ENCODE results near the gene NOS1AP.

Gene NOS1AP

GRCh38 chr1:162191396-162192305 is 122.2 kb downstream of the NOS1AP start:
- Mint-ChIP-seq H3K4me3 (no peak overlapping the region), H3K36me3 (ENCODE audit: low read depth) (no peaks in the 10 kb centered on the region), H3K4me1 (peaks cover 30% of the 10 kb centered on the region), H3K27me3 (ENCODE audit: low read depth) (no peaks in the 10 kb centered on the region), H3K9me3 (no peaks in the 10 kb centered on the region), H3K27ac (no peak overlapping the region)
- TF ChIP-seq CTCF (IDR thresholded peaks at IDR 0.05; ENCODE audit: unreplicated experiment in 3 of 3), result no peak

GRCh38 chr1:162192306-162192678 is 122.8 kb downstream of the NOS1AP start:
- Mint-ChIP-seq H3K9me3 (no peaks in the 10 kb centered on the region), H3K36me3 (ENCODE audit: low read depth) (no peaks in the 10 kb centered on the region), H3K27me3 (ENCODE audit: low read depth) (no peaks in the 10 kb centered on the region), H3K27ac (no peak overlapping the region), H3K4me3 (no peak overlapping the region), H3K4me1 (peaks cover 35% of the 10 kb centered on the region)
- TF ChIP-seq CTCF (IDR thresholded peaks at IDR 0.05; ENCODE audit: unreplicated experiment in 3 of 3), result no peak

GRCh38 chr1:162192763-162193162 is 123.3 kb downstream of the NOS1AP start:
- Mint-ChIP-seq H3K9me3 (no peaks in the 10 kb centered on the region), H3K27me3 (ENCODE audit: low read depth) (no peaks in the 10 kb centered on the region), H3K4me3 (no peak overlapping the region), H3K27ac (no peak overlapping the region), H3K4me1 (peaks cover 38% of the 10 kb centered on the region), H3K36me3 (ENCODE audit: low read depth) (no peaks in the 10 kb centered on the region)
- no peak for TF ChIP-seq CTCF (IDR thresholded peaks at IDR 0.05; ENCODE audit: unreplicated experiment in 3 of 3)

GRCh38 chr1:162193221-162193620 is 123.7 kb downstream of the NOS1AP start:
- Mint-ChIP-seq H3K4me1 (peaks cover 37% of the 10 kb centered on the region), H3K4me3 (no peak overlapping the region), H3K9me3 (no peaks in the 10 kb centered on the region), H3K27ac (no peak overlapping the region), H3K27me3 (ENCODE audit: low read depth) (no peaks in the 10 kb centered on the region), H3K36me3 (ENCODE audit: low read depth) (no peaks in the 10 kb centered on the region)
- TF ChIP-seq CTCF (IDR thresholded peaks at IDR 0.05; ENCODE audit: unreplicated experiment in 3 of 3), result no peak

GRCh38 chr1:162193815-162194214 is 124.3 kb downstream of the NOS1AP start:
- Mint-ChIP-seq H3K9me3 (no peaks in the 10 kb centered on the region), H3K36me3 (ENCODE audit: low read depth) (no peaks in the 10 kb centered on the region), H3K4me1 (peaks cover 33% of the 10 kb centered on the region), H3K4me3 (no peak overlapping the region), H3K27me3 (ENCODE audit: low read depth) (no peaks in the 10 kb centered on the region), H3K27ac (no peak overlapping the region)
- TF ChIP-seq CTCF (IDR thresholded peaks at IDR 0.05; ENCODE audit: unreplicated experiment in 3 of 3), result no peak

- peak overlapping the region in 2 of 3 experiments; percentile 46 to 88 for H3K27ac Mint-ChIP-seq
- no peaks in the 10 kb centered on the region for H3K27me3 Mint-ChIP-seq (ENCODE audit: low read depth)
- H3K36me3 Mint-ChIP-seq (ENCODE audit: low read depth), result no peaks in the 10 kb centered on the region
- TF ChIP-seq CTCF (IDR thresholded peaks at IDR 0.05; ENCODE audit: unreplicated experiment in 3 of 3), result no peak
- H3K4me3 Mint-ChIP-seq, result no peak overlapping the region
- H3K9me3 Mint-ChIP-seq, result no peaks in the 10 kb centered on the region
- peaks cover 33% of the 10 kb centered on the region for H3K4me1 Mint-ChIP-seq
Observed at GRCh38 chr1:162195567-162195966, 126.1 kb downstream of the NOS1AP start.

All from nephron (organoid).